ENCODE data around the gene CTSA.

CTSA gene

DNA sequence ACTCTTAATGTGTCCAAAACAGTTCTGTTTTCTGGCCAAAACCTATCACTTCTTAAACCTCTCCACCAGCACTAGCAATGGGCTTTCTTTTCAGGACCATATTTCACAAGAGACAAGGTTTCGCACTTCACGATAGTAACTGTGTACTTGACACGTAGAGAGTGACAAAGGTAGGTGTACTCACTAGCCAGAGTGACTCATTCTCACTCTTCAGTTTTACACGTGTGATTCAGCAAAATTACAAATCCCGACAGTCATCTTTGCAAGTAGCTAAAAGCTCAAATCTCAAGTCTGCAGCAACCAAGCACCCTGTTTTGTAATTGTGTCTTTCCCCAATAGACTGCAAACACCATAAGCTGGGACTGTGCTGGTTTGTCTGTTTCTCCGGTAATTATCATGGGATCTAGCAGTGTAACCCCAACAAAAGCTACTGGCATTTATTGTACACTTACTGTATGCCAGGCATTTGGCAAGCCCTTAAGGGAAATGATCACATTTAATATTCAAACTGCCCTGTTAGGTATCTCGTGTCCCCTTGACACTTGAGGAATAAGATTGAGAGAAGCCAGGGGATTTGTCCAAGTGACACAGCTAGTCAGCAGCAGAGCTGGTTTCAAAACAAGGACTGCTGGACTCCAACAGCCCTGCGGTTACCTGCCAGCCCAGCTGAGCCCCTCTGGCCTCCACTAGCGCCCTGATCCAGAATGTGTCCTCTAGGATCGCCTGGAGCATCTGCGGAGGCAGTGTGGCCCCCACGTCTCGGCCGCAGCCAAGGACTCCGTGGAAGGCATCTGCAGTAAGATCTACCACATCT lies 53.2 kb downstream of the CTSA start:
- DNase-seq: no peak

DNA sequence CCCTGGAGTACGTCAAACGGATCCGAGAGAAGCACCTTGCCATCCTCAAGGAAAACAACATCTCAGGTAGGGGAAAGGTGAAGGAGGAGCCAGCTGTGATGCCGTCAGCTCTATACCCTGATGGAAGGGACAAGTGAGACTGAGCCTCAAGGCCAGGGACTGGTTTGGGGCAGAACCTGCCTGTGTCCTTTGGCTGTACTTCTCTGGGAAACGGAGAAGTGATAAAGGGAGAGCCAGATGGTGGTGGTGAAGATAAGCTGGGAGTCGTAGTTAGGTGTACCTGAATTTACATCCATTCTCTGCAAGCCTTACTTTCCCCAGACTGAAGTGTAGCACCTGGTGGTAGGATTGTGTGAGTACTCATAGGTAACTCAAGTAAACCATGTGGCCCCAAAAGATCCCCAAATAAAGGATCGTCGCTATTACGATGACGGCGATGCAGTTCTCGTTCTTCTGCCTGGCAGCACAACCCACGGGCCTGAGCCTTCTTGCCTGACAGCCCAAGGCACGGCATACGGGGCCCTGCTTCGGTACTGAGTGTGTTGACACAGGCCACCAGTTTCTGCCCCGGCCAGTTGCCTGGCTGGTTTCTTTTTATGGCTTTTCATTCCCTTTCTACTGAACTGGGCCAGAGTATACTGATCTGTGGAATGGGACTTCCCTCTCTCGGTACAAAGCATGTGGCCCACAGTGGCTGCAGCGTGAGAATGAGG lies 54.0 kb downstream of the CTSA start:
- DNase-seq: no peak

DNA sequence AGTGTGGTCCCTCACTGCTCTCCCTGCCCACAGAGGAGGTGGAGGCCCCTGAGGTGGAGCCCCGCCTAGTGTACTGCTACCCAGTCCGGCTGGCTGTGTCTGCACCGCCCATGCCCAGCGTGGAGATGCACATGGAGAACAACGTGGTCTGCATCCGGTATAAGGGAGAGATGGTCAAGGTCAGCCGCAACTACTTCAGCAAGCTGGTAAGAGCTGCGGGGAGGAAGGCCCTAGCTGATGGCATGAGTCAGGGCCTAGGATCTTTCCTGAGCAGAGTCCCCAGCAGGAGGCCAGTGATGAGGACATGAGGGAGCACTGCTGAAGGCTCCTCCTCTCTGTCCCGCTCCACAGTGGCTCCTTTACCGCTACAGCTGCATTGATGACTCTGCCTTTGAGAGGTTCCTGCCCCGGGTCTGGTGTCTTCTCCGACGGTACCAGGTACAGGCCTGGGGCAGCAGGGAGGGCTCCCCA lies 54.6 kb downstream of the CTSA start:
- DNase-seq: peak in 1 of 2 donors; percentile 16

DNA sequence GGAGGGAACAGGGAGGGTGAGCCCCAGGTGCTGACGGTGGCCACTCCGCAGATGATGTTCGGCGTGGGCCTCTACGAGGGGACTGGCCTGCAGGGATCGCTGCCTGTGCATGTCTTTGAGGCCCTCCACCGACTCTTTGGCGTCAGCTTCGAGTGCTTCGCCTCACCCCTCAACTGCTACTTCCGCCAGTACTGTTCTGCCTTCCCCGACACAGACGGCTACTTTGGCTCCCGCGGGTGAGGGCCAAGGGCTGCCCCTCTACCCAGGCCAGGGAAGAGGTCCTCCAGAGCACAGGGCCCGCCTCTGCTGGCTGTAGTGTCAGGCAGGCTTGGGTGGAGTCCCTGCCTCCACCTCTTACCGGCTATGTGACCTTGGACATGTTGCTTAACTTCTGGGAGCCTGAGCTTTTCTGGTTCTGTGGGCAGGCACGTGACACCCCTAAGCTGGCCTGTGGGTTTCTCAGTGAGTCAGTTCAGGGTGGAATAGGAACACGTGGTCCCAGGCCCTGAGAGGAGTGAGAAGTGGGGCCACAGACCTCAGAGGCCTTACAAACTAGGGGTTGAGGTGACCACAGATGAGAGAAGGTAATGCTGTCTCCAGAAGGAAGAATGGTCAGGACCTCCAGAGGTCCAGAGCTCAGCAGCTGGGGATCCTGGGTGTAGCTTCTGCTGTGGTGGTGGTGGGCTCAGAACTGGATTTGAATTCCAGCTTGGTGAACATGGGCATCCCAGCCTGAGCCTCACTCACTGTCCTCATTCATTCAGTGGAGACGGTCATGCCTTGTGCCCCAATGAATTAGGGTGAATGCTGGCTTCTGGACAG lies 55.2 kb downstream of the CTSA start:
- DNase-seq: peak; percentile 23 to 56

DNA sequence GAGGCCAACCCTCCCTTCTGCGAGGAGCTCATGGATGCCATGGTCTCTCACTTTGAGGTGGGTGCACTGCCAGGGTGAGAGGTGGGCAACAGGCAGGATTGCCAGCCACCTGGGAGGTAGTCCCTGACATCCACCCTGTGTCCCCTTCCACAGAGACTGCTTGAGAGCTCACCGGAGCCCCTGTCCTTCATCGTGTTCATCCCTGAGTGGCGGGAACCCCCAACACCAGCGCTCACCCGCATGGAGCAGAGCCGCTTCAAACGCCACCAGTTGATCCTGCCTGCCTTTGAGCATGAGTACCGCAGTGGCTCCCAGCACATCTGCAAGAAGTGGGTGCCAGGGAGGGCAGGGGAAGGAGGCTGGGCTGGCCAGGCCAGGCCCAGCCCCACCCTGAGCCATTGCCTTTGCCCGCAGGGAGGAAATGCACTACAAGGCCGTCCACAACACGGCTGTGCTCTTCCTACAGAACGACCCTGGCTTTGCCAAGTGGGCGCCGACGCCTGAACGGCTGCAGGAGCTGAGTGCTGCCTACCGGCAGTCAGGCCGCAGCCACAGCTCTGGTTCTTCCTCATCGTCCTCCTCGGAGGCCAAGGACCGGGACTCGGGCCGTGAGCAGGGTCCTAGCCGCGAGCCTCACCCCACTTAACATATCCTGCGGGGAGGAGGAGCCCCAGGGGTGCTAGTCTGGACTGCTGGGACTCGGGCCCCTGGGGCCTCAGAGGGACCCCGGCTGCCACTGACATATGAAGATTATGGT lies 56.2 kb downstream of the CTSA start:
- no peak for DNase-seq

DNA sequence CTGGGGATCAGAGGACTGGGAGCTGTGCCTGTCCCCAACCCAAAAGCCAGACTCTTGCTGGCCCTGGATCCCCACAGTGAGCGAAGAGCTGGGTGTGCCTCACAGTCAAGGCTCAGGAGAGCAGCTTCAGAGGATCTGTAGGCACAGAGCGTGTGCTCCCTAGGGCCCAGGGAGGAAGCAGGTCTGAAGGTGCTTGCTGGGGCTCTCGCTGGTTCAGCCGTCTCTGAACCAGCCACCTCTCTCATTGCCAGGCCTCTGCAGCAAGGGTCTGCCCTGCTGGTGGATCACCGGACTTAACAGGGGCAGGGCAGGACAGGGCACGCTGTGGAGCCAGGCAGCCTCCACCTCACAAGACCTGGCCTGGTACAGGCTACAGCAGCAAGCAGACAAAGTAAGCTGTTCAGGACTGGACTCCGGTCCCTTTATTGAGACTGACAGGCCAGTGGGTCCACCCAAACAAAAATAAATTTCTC lies 57.2 kb downstream of the CTSA start:
- no peak for DNase-seq

Data from bone marrow (tissue), 2 donors.